Brain microvascular endothelial cell (primary cell): ENCODE results near the gene CD300A.

Source experiments
- DNase-seq: peaks from one replicate; pipeline ENCODE4 v3.0.0-alpha.2; 2020
- H3K27ac ChIP-seq: fragments of 250-450 bp; sonication (Bioruptor Pico); 2 replicates; pipeline ENCODE4 v1.5.1; 2020; ENCODE audit warnings: mild to moderate bottlenecking, moderate library complexity
- H3K27me3 ChIP-seq: fragments of 250-450 bp; sonication (Bioruptor Pico); replicated peaks from 2 replicates; pipeline ENCODE4 v1.5.1; 2020; ENCODE audit warnings: mild to moderate bottlenecking
- H3K36me3 ChIP-seq: fragments of 250-450 bp; sonication (Bioruptor Pico); replicated peaks from 2 replicates; pipeline ENCODE4 v1.5.1; 2020; ENCODE audit warnings: mild to moderate bottlenecking
- H3K4me3 ChIP-seq: 2 replicates; pipeline ENCODE4 v1.5.1; 2011; ENCODE audit warnings: low read depth, mild to moderate bottlenecking, control low read depth, low read length, moderate library complexity
- in situ Hi-C: cut with HindIII; loops from 2 replicates; pipeline ENCODE4 v1.10.0; 2017; ENCODE audit warnings: low sequenced_read_pairs, low pct_ligation_motif_present
- TF ChIP-seq, protein P1 (sequence below): IDR thresholded peaks from 2 replicates; pipeline ENCODE4 v1.5.1; 2011; ENCODE audit warnings: low read depth, mild to moderate bottlenecking, moderate library complexity, low read length, control low read depth, inconsistent platforms; ENCODE audit errors: missing control alignments

Gene CD300A

DNA sequence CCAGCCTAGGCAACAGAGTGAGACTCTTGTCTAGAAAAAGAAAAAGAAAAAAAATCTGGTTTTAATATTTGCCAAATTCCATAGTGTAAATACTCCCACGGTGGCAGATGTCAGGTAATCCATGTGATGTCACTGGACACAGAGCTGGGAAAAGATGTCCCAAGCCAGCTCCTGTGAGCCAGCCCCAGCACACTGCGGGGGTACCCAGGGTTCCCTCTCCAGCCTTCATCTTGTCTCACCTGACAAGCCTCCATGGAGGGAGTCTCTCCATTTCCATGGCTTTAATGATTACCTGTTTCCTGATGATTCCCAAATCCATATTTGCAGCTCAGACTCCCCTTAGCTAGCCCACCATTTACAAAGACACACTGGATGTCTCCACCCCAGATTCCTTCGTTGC is 60.2 kb downstream of the CD300A start:
- no peak for DNase-seq
- in situ Hi-C loops: no loop called here
- Histone ChIP-seq H3K36me3 (no peaks in the 10 kb centered on the region), H3K4me3 (no peak overlapping the region), H3K27me3 (no peaks in the 10 kb centered on the region), H3K27ac (no peak overlapping the region)
- TF ChIP-seq, protein P1, sequence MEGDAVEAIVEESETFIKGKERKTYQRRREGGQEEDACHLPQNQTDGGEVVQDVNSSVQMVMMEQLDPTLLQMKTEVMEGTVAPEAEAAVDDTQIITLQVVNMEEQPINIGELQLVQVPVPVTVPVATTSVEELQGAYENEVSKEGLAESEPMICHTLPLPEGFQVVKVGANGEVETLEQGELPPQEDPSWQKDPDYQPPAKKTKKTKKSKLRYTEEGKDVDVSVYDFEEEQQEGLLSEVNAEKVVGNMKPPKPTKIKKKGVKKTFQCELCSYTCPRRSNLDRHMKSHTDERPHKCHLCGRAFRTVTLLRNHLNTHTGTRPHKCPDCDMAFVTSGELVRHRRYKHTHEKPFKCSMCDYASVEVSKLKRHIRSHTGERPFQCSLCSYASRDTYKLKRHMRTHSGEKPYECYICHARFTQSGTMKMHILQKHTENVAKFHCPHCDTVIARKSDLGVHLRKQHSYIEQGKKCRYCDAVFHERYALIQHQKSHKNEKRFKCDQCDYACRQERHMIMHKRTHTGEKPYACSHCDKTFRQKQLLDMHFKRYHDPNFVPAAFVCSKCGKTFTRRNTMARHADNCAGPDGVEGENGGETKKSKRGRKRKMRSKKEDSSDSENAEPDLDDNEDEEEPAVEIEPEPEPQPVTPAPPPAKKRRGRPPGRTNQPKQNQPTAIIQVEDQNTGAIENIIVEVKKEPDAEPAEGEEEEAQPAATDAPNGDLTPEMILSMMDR: no peak

DNA sequence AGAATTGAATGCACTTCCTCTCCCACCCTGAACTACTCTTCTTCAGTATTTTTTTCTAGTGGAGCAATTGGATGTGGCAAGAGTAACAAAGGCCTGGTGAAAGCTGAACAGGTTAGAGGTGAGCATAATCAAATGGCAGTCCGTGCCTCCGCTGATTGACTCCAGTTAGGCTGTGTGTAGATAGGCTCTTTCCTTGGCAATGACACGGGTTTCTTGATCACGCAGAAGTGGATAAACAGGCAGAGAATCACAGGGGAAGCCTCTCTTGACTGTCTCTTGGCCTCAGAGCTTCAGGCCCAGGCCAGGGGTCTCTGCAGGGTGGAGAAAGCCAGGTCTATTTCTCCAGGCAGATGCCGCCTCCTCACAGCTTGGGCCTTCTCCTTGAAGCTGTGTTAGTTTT is 60.6 kb downstream of the CD300A start:
- in situ Hi-C loops: no loop called here
- no peak for DNase-seq
- Histone ChIP-seq H3K36me3 (no peaks in the 10 kb centered on the region), H3K4me3 (no peak overlapping the region), H3K27ac (no peak overlapping the region), H3K27me3 (no peaks in the 10 kb centered on the region)
- TF ChIP-seq, protein P1: no peak

DNA sequence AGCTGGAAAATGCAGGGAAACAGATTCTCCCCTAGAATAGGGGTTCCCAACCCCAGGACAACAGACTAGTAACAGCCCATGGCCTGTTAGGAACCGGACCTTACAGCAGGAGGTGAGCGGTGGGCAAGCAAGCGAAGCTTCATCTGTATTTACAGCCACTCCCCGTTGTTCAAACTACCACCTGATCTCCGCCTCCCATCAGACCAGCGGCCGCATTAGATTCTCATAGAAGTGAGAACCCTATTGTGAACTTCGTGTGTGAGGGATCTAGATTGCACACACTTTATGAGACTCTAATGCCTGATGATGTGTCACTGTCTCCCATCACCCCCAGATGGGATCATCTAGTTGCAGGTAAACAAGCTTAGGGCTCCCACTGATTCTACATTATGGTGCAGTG is 61.3 kb downstream of the CD300A start:
- Histone ChIP-seq H3K4me3 (no peak overlapping the region), H3K27me3 (no peaks in the 10 kb centered on the region), H3K27ac (no peak overlapping the region), H3K36me3 (no peaks in the 10 kb centered on the region)
- DNase-seq: no peak
- in situ Hi-C loops: no loop called here
- TF ChIP-seq, protein P1: no peak

DNA sequence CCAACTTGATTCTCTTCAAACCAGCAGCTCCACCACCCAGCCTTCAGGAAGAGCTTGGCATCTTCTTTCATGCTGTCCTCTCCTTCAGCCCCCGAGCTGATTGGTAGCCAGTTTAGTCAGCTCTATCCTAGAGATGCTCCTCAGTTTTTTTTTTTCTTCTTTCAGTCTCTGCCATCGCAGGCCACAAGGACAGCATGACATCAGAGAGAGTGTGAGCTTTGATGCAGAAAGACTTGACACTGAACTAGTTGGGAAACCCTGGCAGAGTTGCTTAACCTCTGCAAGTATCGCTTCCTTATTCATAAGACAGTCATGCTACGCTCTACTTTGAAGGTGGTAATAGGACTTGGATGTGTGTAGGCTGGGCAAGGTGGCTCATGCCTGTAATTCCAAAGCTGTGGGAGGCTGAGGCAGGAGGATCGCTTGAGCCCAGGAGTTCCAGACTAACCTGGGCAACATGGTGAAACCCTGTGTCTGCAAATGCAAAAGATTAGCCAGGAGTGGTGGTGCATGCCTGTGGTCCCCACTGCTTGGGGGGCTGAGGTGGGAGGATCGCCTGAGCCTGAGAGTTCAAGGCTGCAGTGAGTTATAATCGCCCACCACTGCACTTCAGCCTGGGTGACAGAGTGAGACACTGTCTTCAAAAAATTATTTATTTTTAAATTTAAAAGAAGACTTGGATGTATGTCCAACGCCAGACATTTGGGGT is 62.2 kb downstream of the CD300A start:
- in situ Hi-C loops: no loop called here
- H3K4me3 ChIP-seq: no peak overlapping the region
- no peak for DNase-seq
- TF ChIP-seq, protein P1: no peak
- H3K36me3 ChIP-seq: no peaks in the 10 kb centered on the region
- H3K27me3 ChIP-seq: no peaks in the 10 kb centered on the region
- H3K27ac ChIP-seq: no peak overlapping the region

DNA sequence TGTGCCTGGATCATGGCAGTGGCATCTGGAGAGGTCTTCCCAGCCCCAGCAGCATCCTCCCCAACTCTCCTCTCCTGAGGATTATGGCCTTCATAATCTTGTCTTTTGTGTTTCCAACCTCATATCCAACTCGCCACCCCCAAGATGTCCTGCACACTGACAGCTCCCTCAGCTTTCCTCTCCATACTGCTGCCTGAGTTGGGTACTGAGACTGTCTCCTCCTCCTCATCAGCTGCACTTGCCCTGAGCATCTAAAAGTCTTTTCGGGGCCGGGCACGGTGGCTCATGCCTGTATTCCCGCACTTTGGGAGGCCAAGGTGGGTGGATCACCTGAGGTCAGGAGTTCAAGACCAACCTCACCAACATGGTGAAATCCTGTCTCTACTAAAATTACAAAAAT is 62.8 kb downstream of the CD300A start:
- no peak overlapping the region for H3K4me3 ChIP-seq
- H3K36me3 ChIP-seq: no peaks in the 10 kb centered on the region
- DNase-seq: no peak
- H3K27ac ChIP-seq: no peak overlapping the region
- in situ Hi-C loops: no loop called here
- H3K27me3 ChIP-seq: no peaks in the 10 kb centered on the region
- TF ChIP-seq, protein P1: no peak

DNA sequence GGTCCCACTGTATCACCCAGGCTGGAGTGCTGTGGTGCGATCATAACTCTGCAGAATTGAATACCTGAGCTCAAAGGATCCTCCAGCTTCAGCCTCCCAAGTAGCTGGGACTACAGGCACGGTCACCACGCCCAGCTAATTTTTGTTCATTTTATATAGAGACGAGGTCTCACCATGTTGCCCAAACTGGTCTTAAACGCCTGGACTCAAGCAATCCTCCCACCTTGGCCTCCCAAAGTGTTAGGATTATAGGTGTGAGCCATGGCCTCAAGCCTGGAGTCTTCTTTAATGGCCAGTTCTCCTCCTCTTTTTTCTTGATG is 64.4 kb downstream of the CD300A start:
- in situ Hi-C loops: no loop called here
- Histone ChIP-seq H3K4me3 (no peak overlapping the region), H3K36me3 (no peaks in the 10 kb centered on the region), H3K27ac (no peak overlapping the region), H3K27me3 (no peaks in the 10 kb centered on the region)
- no peak for DNase-seq
- TF ChIP-seq, protein P1: no peak
